HG02840 (cell line): ENCODE measurements around the gene POU2F3.

Source experiments
- ATAC-seq: cut with Tn5 transposase; IDR thresholded peaks from one replicate; pipeline ENCODE4 v1.9.1; 2021; ENCODE audit warnings: mild to moderate bottlenecking, moderate library complexity, moderate number of reproducible peaks; ENCODE audit not compliant: unreplicated experiment, low FRiP score

Gene POU2F3

GRCh38 chr11:120334894-120335462 is 95.0 kb downstream of the POU2F3 start:
- no peak for ATAC-seq

GRCh38 chr11:120335556-120335907 is 95.6 kb downstream of the POU2F3 start:
- peak; percentile 23 for ATAC-seq

- peak; percentile 73 for ATAC-seq
Observed at GRCh38 chr11:120335908-120336640, 96.1 kb downstream of the POU2F3 start, which contains the start of gene ARHGEF12. ARHGEF12 (plus strand) TSS chr11:120336413; CDS start chr11:120337244, 831 bp downstream.

- ATAC-seq: peak; percentile 31
Observed at GRCh38 chr11:120336641-120337354, 96.9 kb downstream of the POU2F3 start.

- ATAC-seq: no peak
Observed at GRCh38 chr11:120337355-120338106, 97.6 kb downstream of the POU2F3 start.

- ATAC-seq: no peak
Observed at GRCh38 chr11:120338107-120338933, 98.4 kb downstream of the POU2F3 start.

GRCh38 chr11:120339394-120339890 is 99.5 kb downstream of the POU2F3 start:
- ATAC-seq: no peak

GRCh38 chr11:120340529-120340928 is 100.6 kb downstream of the POU2F3 start:
- ATAC-seq: no peak

GRCh38 chr11:120342226-120342625 is 102.3 kb downstream of the POU2F3 start:
- ATAC-seq: no peak

GRCh38 chr11:120342678-120343077 is 102.7 kb downstream of the POU2F3 start:
- no peak for ATAC-seq

GRCh38 chr11:120343429-120343828 is 103.5 kb downstream of the POU2F3 start:
- no peak for ATAC-seq

- peak; percentile 79 for ATAC-seq
Observed at GRCh38 chr11:120344302-120345004, 104.5 kb downstream of the POU2F3 start.

GRCh38 chr11:120346233-120346632 is 106.3 kb downstream of the POU2F3 start:
- ATAC-seq: no peak

GRCh38 chr11:120350637-120351036 is 110.7 kb downstream of the POU2F3 start:
- ATAC-seq: no peak

- ATAC-seq: no peak
Observed at GRCh38 chr11:120352405-120352804, 112.5 kb downstream of the POU2F3 start.

GRCh38 chr11:120354068-120354467 is 114.1 kb downstream of the POU2F3 start:
- no peak for ATAC-seq

- no peak for ATAC-seq
Observed at GRCh38 chr11:120354779-120355178, 114.8 kb downstream of the POU2F3 start.

- ATAC-seq: no peak
Observed at GRCh38 chr11:120357620-120358019, 117.7 kb downstream of the POU2F3 start.

- ATAC-seq: no peak
Observed at GRCh38 chr11:120358729-120359128, 118.8 kb downstream of the POU2F3 start.
